ENCODE data around the gene POM121L12. TPM values are rescaled to one million over a fixed set of nuclear protein-coding genes. Genes with fewer than 3 reads are reported as not detected.

The POM121L12 gene
- total RNA-seq, 1 donor from 2014 or later, result not detected

- no peak overlapping the region for H3K4me3 Mint-ChIP-seq (ENCODE audit: unreplicated experiment)
- no peaks in the 10 kb centered on the region for H3K36me3 Mint-ChIP-seq (ENCODE audit: unreplicated experiment)
- TF ChIP-seq, protein P1, sequence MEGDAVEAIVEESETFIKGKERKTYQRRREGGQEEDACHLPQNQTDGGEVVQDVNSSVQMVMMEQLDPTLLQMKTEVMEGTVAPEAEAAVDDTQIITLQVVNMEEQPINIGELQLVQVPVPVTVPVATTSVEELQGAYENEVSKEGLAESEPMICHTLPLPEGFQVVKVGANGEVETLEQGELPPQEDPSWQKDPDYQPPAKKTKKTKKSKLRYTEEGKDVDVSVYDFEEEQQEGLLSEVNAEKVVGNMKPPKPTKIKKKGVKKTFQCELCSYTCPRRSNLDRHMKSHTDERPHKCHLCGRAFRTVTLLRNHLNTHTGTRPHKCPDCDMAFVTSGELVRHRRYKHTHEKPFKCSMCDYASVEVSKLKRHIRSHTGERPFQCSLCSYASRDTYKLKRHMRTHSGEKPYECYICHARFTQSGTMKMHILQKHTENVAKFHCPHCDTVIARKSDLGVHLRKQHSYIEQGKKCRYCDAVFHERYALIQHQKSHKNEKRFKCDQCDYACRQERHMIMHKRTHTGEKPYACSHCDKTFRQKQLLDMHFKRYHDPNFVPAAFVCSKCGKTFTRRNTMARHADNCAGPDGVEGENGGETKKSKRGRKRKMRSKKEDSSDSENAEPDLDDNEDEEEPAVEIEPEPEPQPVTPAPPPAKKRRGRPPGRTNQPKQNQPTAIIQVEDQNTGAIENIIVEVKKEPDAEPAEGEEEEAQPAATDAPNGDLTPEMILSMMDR (IDR thresholded peaks at IDR 0.05; ENCODE audit: partially characterized antibody, unreplicated experiment), result no peak
- no peak for DNase-seq
- no peaks in the 10 kb centered on the region for H3K9me3 Mint-ChIP-seq (ENCODE audit: unreplicated experiment)
- H3K4me1 Mint-ChIP-seq (ENCODE audit: low read depth, unreplicated experiment), result no peaks in the 10 kb centered on the region
- no peaks in the 10 kb centered on the region for H3K27me3 Mint-ChIP-seq (ENCODE audit: unreplicated experiment)
- H3K27ac Mint-ChIP-seq (ENCODE audit: unreplicated experiment), result no peak overlapping the region
These were observed 12.5 kb upstream of the POM121L12 start for GRCh38 chr7:53022893-53023292.

- TF ChIP-seq, protein P1 (IDR thresholded peaks at IDR 0.05; ENCODE audit: partially characterized antibody, unreplicated experiment), result no peak
- no peaks in the 10 kb centered on the region for H3K36me3 Mint-ChIP-seq (ENCODE audit: unreplicated experiment)
- no peaks in the 10 kb centered on the region for H3K4me1 Mint-ChIP-seq (ENCODE audit: low read depth, unreplicated experiment)
- no peak overlapping the region for H3K27ac Mint-ChIP-seq (ENCODE audit: unreplicated experiment)
- H3K4me3 Mint-ChIP-seq (ENCODE audit: unreplicated experiment), result no peak overlapping the region
- H3K27me3 Mint-ChIP-seq (ENCODE audit: unreplicated experiment), result no peaks in the 10 kb centered on the region
- no peaks in the 10 kb centered on the region for H3K9me3 Mint-ChIP-seq (ENCODE audit: unreplicated experiment)
- no peak for DNase-seq
These were observed 13.2 kb downstream of the POM121L12 start for GRCh38 chr7:53048638-53049037.

- Mint-ChIP-seq H3K27ac (ENCODE audit: unreplicated experiment) (no peak overlapping the region), H3K4me3 (ENCODE audit: unreplicated experiment) (no peak overlapping the region), H3K27me3 (ENCODE audit: unreplicated experiment) (no peaks in the 10 kb centered on the region), H3K9me3 (ENCODE audit: unreplicated experiment) (no peaks in the 10 kb centered on the region), H3K4me1 (ENCODE audit: low read depth, unreplicated experiment) (no peaks in the 10 kb centered on the region), H3K36me3 (ENCODE audit: unreplicated experiment) (no peaks in the 10 kb centered on the region)
- TF ChIP-seq, protein P1 (IDR thresholded peaks at IDR 0.05; ENCODE audit: partially characterized antibody, unreplicated experiment), result no peak
- no peak for DNase-seq
These were observed 15.0 kb downstream of the POM121L12 start for GRCh38 chr7:53050433-53050832.

- H3K27ac Mint-ChIP-seq (ENCODE audit: unreplicated experiment), result no peak overlapping the region
- no peaks in the 10 kb centered on the region for H3K9me3 Mint-ChIP-seq (ENCODE audit: unreplicated experiment)
- DNase-seq, result no peak
- H3K36me3 Mint-ChIP-seq (ENCODE audit: unreplicated experiment), result peaks cover 5% of the 10 kb centered on the region
- no peaks in the 10 kb centered on the region for H3K4me1 Mint-ChIP-seq (ENCODE audit: low read depth, unreplicated experiment)
- H3K27me3 Mint-ChIP-seq (ENCODE audit: unreplicated experiment), result peaks cover 2% of the 10 kb centered on the region
- TF ChIP-seq, protein P1 (IDR thresholded peaks at IDR 0.05; ENCODE audit: partially characterized antibody, unreplicated experiment), result no peak
- no peak overlapping the region for H3K4me3 Mint-ChIP-seq (ENCODE audit: unreplicated experiment)
These were observed 24.2 kb downstream of the POM121L12 start for GRCh38 chr7:53059591-53059990.

GRCh38 chr7:53060066-53060465 lies 24.6 kb downstream of the POM121L12 start:
- DNase-seq, result no peak
- Mint-ChIP-seq H3K9me3 (ENCODE audit: unreplicated experiment) (no peaks in the 10 kb centered on the region), H3K27me3 (ENCODE audit: unreplicated experiment) (peaks cover 2% of the 10 kb centered on the region), H3K27ac (ENCODE audit: unreplicated experiment) (no peak overlapping the region), H3K4me3 (ENCODE audit: unreplicated experiment) (no peak overlapping the region), H3K36me3 (ENCODE audit: unreplicated experiment) (peaks cover 5% of the 10 kb centered on the region), H3K4me1 (ENCODE audit: low read depth, unreplicated experiment) (no peaks in the 10 kb centered on the region)
- TF ChIP-seq, protein P1 (IDR thresholded peaks at IDR 0.05; ENCODE audit: partially characterized antibody, unreplicated experiment), result no peak
